Heart left ventricle (tissue), 13 donors: ENCODE results near the gene NUDT3.

ENCODE experiments used
- POLR2A ChIP-seq, 2 donors: fragments of 450-650 bp; IDR thresholded peaks; one replicate each; pipeline ENCODE4 v1.6.1; 2017; ENCODE audit warnings: antibody characterized with exemption in 2 of 2, mild to moderate bottlenecking in 2 of 2, moderate library complexity in 2 of 2
- TF ChIP-seq, protein P1 (sequence below), 12 donors: fragments of 200-600 bp; sonication (generic) in 4 of 12; IDR thresholded peaks; one replicate each; pipeline versions ENCODE4 v1.5.0 to v1.8.0; 2018 to 2022; ENCODE audit warnings: antibody characterized with exemption in 12 of 12, mild to moderate bottlenecking in 5 of 12
- donor health status: ischemic (EF 13 %, LVEDD 7.1; RV severe dilation, severe dysfunction).
- donor health status: DM: no; HTN: yes; CAD: no.
- donor health status: DM: no; HTN: no; CAD: no.
- donor health status: ischemic (EF 25% LVEDD 6.9; RV normal size, moderate dysfunction).
- donor health status: ischemic (EF 25% LVEDD 5.7; RV mildly dilated, moderate dysfunction).
- donor health status: ischemic (EF 35%, LVEDD 5.7; RV mildly dilated, moderate dysfunction).
- donor health status: nonischemic (EF 11% LVEDD 7.7; RV severe dilation, severe dysfunction).
- donor health status: DM: yes; HTN: yes; CAD: no.
- donor health status: PGD.
- donor health status: ischemic (EF 29% LVEDD 5.4; RV normal size, mild dysfunction).
- donor health status: nonischemic (EF 23%, LVEDD 6.1; RV moderate dilation, normal function).

DNA sequence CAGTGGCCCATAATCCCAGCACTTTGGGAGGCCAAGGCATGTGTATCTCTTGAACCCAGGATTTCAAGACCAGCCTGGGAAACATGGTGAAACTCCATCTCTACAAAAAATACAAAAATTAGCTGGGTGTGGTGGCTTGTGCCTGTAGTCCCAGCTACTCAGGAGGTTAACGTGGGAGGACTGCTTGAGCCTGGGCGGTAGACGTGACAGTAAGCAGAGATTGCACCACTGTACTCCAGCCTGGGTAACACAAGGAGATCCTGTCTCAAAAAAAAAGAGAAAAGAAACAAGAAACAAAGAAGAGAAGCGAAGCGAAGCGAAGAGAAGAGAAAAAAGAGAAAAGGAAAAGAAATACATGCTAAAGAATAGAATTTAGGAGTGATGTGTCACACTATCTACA is 69.2 kb downstream of the NUDT3 start:
- TF ChIP-seq, protein P1, sequence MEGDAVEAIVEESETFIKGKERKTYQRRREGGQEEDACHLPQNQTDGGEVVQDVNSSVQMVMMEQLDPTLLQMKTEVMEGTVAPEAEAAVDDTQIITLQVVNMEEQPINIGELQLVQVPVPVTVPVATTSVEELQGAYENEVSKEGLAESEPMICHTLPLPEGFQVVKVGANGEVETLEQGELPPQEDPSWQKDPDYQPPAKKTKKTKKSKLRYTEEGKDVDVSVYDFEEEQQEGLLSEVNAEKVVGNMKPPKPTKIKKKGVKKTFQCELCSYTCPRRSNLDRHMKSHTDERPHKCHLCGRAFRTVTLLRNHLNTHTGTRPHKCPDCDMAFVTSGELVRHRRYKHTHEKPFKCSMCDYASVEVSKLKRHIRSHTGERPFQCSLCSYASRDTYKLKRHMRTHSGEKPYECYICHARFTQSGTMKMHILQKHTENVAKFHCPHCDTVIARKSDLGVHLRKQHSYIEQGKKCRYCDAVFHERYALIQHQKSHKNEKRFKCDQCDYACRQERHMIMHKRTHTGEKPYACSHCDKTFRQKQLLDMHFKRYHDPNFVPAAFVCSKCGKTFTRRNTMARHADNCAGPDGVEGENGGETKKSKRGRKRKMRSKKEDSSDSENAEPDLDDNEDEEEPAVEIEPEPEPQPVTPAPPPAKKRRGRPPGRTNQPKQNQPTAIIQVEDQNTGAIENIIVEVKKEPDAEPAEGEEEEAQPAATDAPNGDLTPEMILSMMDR (IDR thresholded peaks at IDR 0.05), result no peak
- no peak for TF ChIP-seq POLR2A (IDR thresholded peaks at IDR 0.05)
